Muscle of back (tissue), 13 donors: ENCODE data around the gene ASPN. TPM values are rescaled to one million over a fixed set of nuclear protein-coding genes. Genes with fewer than 3 reads are reported as not detected.

Source experiments
- DNase-seq, 3 donors: peaks; one replicate each; pipeline versions ENCODE4 v3.0.0 to v3.0.0-alpha.2; 2013
- long read RNA-seq, 9 donors: transcript quantifications; one replicate each; lab custom pipeline, GENCODE V29; 2026
- polyA plus RNA-seq, 10 donors: library from polyadenylated mRNA; unstranded; fragments of 120-200 nt; gene quantifications; one replicate each; pipeline ENCODE4 v1.2.1, GENCODE V29; 2013; ENCODE audit not compliant: insufficient read length in 10 of 10

Gene ASPN
- 100 to 1,000 TPM; 233 to 523 (median 412) TPM for polyA plus RNA-seq
- long read RNA-seq, donor 1, transcript ASPN-202 (8 exons, 2,470 nt): major isoform, 72 of 94 reads
- long read RNA-seq, donor 1, partial matches to known transcripts: 22 of 94 reads
- long read RNA-seq, donor 1, other reads (novel, unspliced or antisense): 0 of 94 reads
- long read RNA-seq, donor 2, transcript ASPN-202 (8 exons, 2,470 nt): major isoform, 68 of 92 reads
- long read RNA-seq, donor 2, partial matches to known transcripts: 22 of 92 reads
- long read RNA-seq, donor 2, other reads (novel, unspliced or antisense): 0 of 92 reads
- long read RNA-seq, donor 3: 0 reads
- long read RNA-seq, donor 4, transcript ASPN-202 (8 exons, 2,470 nt): major isoform, 80 of 120 reads
- long read RNA-seq, donor 4, partial matches to known transcripts: 34 of 120 reads
- long read RNA-seq, donor 4, other reads (novel, unspliced or antisense): 5 of 120 reads
- long read RNA-seq, donor 5, transcript ASPN-202 (8 exons, 2,470 nt): major isoform, 95 of 353 reads
- long read RNA-seq, donor 5, partial matches to known transcripts: 255 of 353 reads
- long read RNA-seq, donor 5, other reads (novel, unspliced or antisense): 0 of 353 reads
- long read RNA-seq, donor 6, transcript ASPN-202 (8 exons, 2,470 nt): major isoform, 114 of 173 reads
- long read RNA-seq, donor 6, partial matches to known transcripts: 56 of 173 reads
- long read RNA-seq, donor 6, other reads (novel, unspliced or antisense): 0 of 173 reads
- long read RNA-seq, donor 7, transcript ASPN-202 (8 exons, 2,470 nt): major isoform, 68 of 80 reads
- long read RNA-seq, donor 7, partial matches to known transcripts: 10 of 80 reads
- long read RNA-seq, donor 7, other reads (novel, unspliced or antisense): 0 of 80 reads
- long read RNA-seq, donor 8, transcript ASPN-202 (8 exons, 2,470 nt): major isoform, 65 of 89 reads
- long read RNA-seq, donor 8, partial matches to known transcripts: 24 of 89 reads
- long read RNA-seq, donor 8, other reads (novel, unspliced or antisense): 0 of 89 reads
- long read RNA-seq, donor 9, transcript ASPN-202 (8 exons, 2,470 nt): major isoform, 11 of 12 reads
- long read RNA-seq, donor 9, partial matches to known transcripts: 0 of 12 reads
- long read RNA-seq, donor 9, other reads (novel, unspliced or antisense): 0 of 12 reads

DNA sequence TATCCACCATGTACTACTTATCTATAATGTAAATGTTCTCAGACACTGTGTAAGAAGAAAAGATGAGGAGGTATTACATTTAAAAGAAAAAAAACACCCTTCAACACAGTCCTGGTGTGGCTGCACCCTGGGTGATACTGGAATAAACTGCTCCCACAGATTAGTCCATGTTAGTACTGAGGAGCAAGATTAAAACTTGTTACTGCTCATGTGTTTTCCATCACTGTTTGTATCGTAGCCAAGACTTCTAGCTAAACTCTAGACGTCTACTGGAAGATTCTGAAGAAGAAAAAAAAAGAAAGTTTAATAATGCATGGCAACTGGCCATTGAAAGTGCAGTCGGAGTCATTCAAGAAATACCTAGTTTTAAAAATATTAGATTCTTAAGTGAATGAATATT, at the start of gene ASPN:
ASPN (minus strand) TSS at position 178 of the 400 bp plus-strand sequence.
- peak; percentile 88 to 95 (median 93) for DNase-seq

DNA sequence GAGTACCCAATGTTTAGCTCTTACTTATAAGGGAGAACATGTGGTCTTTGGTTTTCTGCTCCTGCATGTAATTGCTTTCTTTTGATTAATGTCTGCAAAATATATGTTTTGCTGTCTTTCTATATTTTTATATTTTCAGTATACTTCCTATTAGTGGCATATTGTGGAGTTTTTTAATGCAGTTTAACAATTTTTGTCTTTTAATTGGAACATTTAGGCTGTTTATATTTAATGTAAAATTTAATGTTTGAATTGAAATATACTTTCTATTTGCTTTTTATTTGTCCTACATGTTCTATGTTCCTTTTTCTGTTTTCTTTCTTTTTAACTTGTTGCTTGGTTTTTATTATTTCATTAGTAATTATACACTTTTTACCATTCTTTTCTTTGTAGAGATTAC, 48.6 kb upstream of the ASPN start:
- DNase-seq: no peak

DNA sequence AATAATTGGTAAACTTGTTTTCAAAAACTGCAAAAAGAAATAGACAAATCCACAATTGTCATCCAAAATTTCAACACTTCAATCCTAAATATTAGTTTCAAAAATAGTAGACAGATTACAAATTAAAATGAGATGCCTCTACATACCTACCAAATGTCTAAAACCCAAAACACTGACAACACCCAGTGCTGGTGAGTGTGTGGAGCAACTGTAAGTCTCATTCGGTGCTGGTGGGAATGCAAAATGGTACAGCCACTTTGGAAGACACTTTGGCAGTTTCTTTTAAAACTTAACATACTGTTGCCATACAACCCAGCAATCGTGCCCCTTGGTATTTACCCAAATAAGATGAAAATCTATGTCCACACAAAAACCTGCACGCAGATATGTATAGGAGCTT, 46.8 kb upstream of the ASPN start:
- DNase-seq: no peak

- DNase-seq: peak in 1 of 3 donors; percentile 58
Observed at GRCh38 chr9:92528522-92528849, 46.2 kb upstream of the ASPN start.

DNA sequence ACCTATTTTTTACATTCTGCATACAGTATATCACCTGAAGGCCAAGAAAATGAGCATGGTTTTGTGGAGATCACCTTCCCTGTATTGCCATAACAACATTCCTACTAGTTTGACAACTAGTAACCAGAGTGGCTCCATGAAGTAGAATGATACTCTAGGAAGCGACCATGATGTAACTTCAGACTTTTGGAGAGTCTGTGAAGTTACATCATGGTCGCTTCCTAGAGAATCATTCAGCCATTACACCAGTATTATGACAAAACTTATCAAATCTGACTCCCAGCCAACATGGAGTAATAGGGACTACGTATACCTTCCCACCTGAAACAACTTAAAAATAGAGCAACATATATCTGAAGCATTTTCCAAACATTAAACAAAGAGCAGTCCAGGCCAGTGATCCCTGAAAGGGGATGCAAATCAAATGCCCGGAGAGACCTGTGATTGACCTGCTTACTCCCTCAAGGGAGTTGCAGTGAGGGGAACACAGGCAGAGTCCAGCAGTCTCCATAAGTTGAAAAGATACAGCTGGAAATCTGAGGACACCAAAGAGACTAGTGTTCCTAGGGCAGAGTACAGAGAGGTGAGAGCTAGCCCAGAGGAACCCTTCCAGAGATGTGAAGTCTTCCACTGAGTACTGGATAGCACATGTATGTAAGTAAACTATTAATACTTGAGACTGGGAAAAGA, 45.7 kb upstream of the ASPN start:
- DNase-seq: peak in 1 of 3 donors; percentile 41

DNA sequence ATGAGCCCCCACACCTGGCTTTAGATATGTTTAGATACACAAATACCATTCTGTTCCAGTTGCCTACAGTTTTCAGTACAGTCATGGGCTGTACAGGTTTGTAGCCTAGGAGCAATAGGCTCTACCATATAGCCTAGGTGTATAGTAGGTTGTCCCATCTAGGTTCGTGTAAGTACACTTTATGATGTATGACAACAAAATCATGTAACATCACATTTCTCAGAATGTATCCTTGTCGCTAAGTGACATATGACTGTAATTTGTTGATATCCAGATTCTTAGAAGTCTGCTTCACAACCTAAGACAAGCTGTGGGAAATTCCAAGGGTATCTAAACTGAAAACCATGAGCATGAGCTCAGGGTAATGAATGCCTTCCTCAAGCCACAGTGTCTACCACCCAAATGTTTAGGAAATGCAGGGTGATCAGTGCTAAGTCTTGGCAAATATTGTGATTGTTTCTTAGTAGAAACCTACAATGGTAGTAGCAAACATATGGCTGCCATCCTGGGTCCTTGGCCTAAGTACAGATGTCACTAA, 45.1 kb upstream of the ASPN start:
- DNase-seq: no peak

GRCh38 chr9:92525306-92525705, 43.0 kb upstream of the ASPN start:
- no peak for DNase-seq

DNA sequence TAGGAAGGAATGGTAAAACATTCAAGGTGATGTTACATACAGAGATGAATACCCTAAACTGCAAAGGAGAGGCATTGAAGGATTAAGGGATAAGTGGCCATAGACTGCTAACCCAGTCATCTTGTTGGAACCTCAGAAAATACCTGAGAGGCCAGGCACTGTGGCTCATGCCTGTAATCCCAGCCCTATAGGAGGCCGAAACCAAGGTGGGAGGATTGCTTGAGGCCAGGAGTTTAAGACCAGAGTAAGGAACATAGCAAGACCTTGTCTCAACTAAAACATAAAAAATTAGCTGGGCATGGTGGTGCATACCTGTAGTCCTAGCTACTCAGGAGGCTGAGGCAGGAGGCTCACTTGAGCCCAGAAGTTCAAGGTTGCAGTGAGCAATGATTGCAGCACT, 42.6 kb upstream of the ASPN start:
- DNase-seq: no peak

- no peak for DNase-seq
Observed at GRCh38 chr9:92522983-92523970, 41.0 kb upstream of the ASPN start.

DNA sequence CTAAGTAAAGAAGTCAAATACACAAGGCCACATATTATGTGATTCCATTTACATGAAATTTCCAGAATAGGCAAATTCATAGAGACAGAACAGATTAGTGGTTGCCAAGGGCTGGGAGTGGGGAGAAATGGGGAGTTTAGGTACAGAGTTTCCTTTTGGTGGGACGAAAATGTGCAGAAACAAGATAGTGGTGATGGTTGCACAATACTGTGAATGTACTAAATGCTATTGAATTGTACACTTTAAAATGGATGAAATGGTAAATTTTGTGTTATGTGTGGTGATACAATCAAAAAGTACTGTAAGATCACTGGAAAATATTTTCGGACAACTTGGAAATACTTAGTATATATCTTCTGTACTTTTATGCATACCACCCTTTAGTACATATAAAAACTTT, 38.5 kb upstream of the ASPN start:
- no peak for DNase-seq

DNA sequence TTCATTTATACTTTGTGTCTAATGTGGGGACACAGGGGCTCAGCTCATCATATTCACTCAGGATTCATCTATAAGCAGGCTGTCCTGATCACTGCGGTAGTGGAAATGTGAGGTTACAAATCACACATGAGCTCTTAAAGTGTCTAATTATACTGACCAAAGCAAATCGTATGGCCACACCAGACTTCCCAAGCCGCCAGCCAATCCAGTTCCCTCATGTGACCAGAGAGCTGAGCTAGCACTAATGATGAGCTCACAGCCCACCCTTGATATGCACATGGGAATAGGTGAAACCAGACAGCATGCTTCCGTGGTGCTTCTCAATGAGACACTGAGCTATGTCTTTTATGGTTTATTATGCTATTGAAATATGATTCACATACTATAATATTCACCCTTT, 35.9 kb upstream of the ASPN start:
- DNase-seq: no peak

GRCh38 chr9:92517046-92517445, 34.7 kb upstream of the ASPN start:
- no peak for DNase-seq

DNA sequence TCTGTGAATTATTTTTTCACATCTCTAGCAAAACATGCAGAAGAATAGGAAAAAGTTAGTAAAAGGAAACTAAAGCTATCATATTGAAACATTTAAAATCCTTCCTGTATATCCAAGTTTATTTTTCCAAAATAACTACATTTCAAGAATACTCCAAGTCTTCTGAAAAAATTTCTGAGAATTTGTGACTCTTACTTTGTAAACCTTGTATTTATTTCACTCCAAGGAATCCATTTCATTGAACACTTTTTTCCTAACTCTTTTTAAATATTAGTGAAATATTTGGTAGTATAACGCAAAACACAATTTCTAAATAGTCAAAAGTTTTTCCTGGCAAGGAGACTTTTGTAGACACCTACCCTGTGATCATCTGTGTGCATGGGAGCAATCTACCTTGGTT, 34.2 kb upstream of the ASPN start:
- peak in 1 of 3 donors; percentile 53 for DNase-seq

- no peak for DNase-seq
Observed at GRCh38 chr9:92514635-92515034, 32.3 kb upstream of the ASPN start.

DNA sequence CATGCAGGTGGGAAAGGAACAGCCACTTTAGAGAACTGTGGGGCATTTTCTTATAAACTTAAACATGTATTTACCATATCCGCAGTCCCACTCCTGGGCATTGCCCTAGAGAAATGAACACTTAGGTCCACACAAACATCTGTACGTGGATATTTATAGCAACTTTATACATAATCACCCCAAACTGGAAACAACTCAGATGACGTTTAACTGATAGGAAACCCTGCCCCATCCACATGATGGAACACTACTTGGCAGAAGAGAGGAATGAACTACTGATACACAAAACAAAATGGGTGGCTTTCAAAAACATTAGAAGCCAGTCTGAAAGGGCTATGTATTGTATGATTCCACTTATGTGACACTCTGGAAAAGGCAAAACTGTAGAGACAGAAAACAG, 31.0 kb upstream of the ASPN start:
- no peak for DNase-seq

DNA sequence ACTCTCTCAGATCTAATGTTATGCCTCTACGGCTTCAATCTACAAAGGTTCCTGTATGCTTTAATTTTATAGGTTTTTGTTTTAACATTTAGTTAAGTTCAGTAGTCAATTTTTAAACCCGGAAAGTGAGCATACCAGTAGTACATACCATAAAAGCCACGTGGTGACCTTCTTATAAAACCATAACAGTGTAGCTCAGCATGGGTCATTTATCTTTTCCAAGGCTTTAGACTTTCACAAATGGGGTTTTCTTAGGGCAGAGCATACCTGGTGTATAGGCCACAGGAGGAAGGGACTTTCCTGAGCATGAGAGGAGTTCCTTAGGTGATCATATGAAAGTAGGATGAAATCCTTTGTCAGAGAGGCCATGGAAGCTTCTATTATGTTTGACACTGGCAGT, 30.3 kb upstream of the ASPN start:
- no peak for DNase-seq

GRCh38 chr9:92510747-92511146, 28.4 kb upstream of the ASPN start:
- DNase-seq: no peak

DNA sequence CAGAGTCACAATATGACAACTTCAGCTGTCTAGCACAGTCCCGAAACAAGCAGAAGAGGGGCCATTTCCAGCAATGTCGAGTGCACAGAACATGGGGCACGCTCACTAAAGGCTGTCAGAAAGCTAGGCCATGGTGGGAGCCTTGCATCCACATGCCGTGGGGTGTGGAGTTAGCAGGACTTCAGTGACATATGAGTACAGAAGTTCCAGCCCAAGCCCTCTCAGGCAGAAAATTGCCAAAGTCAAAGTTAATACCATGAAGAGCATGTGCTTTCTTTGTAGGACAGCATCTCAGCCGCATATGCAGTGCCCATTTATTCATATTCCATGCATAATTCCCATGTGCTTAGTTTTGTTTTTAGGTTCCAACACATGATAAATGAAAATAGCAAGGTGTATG, 26.7 kb upstream of the ASPN start:
- peak in 1 of 3 donors; percentile 45 for DNase-seq

DNA sequence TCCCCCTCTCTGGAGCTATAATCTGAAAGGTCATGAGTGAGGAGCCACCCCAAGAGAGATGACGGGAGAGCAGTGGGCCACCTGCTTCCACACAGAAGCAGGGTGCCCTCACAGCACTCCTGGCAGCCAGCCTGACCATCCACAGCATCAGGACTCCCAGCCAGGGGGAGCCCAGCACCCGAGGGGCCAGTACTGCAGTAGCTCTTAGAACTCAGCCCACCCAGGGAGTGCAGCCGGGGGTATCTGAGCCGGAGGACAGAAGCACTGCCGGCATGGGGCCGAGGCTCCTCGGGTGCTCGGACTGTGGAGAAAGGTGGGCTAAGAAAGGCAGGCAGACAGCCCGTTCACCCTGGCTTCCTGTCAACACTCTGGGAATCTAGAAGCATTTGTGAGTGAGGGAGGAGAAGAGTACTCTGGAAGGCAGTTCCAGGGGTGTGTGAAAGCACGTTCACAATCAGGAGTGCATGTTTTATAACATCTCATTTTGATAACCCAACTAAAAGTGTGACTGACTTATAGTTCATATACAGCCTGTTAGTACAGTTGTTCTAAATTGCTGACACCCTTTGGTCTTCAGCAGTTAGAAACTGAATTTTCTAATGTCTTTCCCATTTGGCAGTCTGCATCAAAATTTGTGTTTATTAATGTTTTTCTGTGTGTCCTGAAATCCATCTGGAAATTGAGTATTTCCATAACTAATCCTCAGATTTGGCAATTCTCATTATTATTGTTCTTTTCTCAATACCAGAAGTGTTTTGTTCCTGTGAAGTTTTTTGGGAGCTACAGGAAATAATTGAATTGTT, 25.9 kb upstream of the ASPN start:
- peak in 2 of 3 donors; percentile 54 to 85 for DNase-seq
